Neural cell (in vitro differentiated cells): ENCODE results near the gene C4orf36. TPM values are rescaled to one million over a fixed set of nuclear protein-coding genes. Genes with fewer than 3 reads are reported as not detected.

Experiments used
- H2AFZ ChIP-seq: fragments of 200-600, 300-800 bp; sonication (generic), shearing (Covaris generic); 2 replicates; pipeline ENCODE4 v1.6.0; 2014; ENCODE audit warnings: low read depth, mild to moderate bottlenecking, antibody characterized with exemption, low read length, moderate library complexity
- H3F3A ChIP-seq: fragments of 200-600 bp; shearing (Covaris generic); 2 replicates; pipeline ENCODE4 v1.6.1; 2016; ENCODE audit warnings: mild to moderate bottlenecking, moderate library complexity, mixed read lengths, antibody characterized with exemption, low read length; ENCODE audit not compliant: insufficient read depth, poor library complexity, severe bottlenecking
- H3K27ac ChIP-seq: fragments of 200-600, 300-800 bp; sonication (generic), shearing (Covaris generic); 2 replicates; pipeline ENCODE4 v1.5.1; 2014; ENCODE audit warnings: mild to moderate bottlenecking, low read length, moderate library complexity
- H3K27me3 ChIP-seq: fragments of 300-800, 200-600 bp; sonication (generic), shearing (Covaris generic); 2 replicates; pipeline ENCODE4 v1.6.0; 2014; ENCODE audit warnings: mild to moderate bottlenecking, low read depth, low read length, moderate library complexity; ENCODE audit not compliant: insufficient read depth
- H3K36me3 ChIP-seq: fragments of 300-800, 200-600 bp; sonication (generic), shearing (Covaris generic); 2 replicates; pipeline ENCODE4 v1.5.1; 2014; ENCODE audit warnings: mild to moderate bottlenecking, antibody characterized with exemption, low read length, moderate library complexity; ENCODE audit not compliant: insufficient read depth
- H3K4me2 ChIP-seq: fragments of 300-800, 200-600 bp; sonication (generic), shearing (Covaris generic); 2 replicates; pipeline ENCODE4 v1.6.0; 2014; ENCODE audit warnings: mild to moderate bottlenecking, low read length
- H3K4me3 ChIP-seq: fragments of 300-800, 200-600 bp; sonication (generic), shearing (Covaris generic); 2 replicates; pipeline ENCODE4 v1.5.1; 2014; ENCODE audit warnings: mild to moderate bottlenecking, low read length, moderate library complexity
- H3K79me2 ChIP-seq: fragments of 200-600 bp; shearing (Covaris generic); replicated peaks from 2 replicates; pipeline ENCODE4 v1.6.0; 2014; ENCODE audit warnings: mild to moderate bottlenecking, low read length, moderate library complexity; ENCODE audit not compliant: insufficient read depth
- H3K9ac ChIP-seq: fragments of 300-800, 200-600 bp; sonication (generic), shearing (Covaris generic); 2 replicates; pipeline ENCODE4 v1.6.1; 2016; ENCODE audit warnings: mild to moderate bottlenecking, low read length, mixed read lengths
- H3K9me2 ChIP-seq: fragments of 200-600 bp; shearing (Covaris generic); 2 replicates; pipeline ENCODE4 v1.6.1; 2016; ENCODE audit warnings: mild to moderate bottlenecking, low read length, mixed read lengths; ENCODE audit not compliant: insufficient read depth
- H3K9me3 ChIP-seq: fragments of 200-600, 300-800 bp; sonication (generic), shearing (Covaris generic); 2 replicates; pipeline ENCODE4 v1.6.1; 2016; ENCODE audit warnings: mild to moderate bottlenecking, mixed run types, low read length, moderate library complexity, mixed read lengths
- H4K20me1 ChIP-seq: fragments of 200-600 bp; shearing (Covaris generic); 2 replicates; pipeline ENCODE4 v1.6.1; 2016; ENCODE audit warnings: mild to moderate bottlenecking, mixed run types; ENCODE audit not compliant: insufficient read depth
- EP300 ChIP-seq: fragments of 450-650 bp; conservative IDR thresholded peaks from 2 replicates; pipeline ENCODE4 v1.6.1; 2014; ENCODE audit warnings: antibody characterized with exemption, mild to moderate bottlenecking, moderate library complexity; ENCODE audit not compliant: poor library complexity, severe bottlenecking
- EZH2 ChIP-seq: fragments of 200-600, 300-800 bp; shearing (Covaris generic), sonication (generic); IDR thresholded peaks from 2 replicates; pipeline ENCODE4 v1.6.1; 2014; ENCODE audit warnings: antibody characterized with exemption, low read length, borderline replicate concordance, mild to moderate bottlenecking; ENCODE audit not compliant: insufficient read depth, poor library complexity, severe bottlenecking
- MXI1 ChIP-seq: fragments of 450-650 bp; conservative IDR thresholded peaks from 2 replicates; pipeline ENCODE4 v1.6.1; 2014; ENCODE audit warnings: antibody characterized with exemption, mild to moderate bottlenecking; ENCODE audit not compliant: poor library complexity, severe bottlenecking
- POLR2AphosphoS5 ChIP-seq: IDR thresholded peaks from 2 replicates; pipeline ENCODE4 v1.6.1; 2012
- RAD21 ChIP-seq: fragments of 450-650 bp; conservative IDR thresholded peaks from 2 replicates; pipeline ENCODE4 v1.6.1; 2014; ENCODE audit warnings: antibody characterized with exemption, mild to moderate bottlenecking, moderate library complexity
- SMC3 ChIP-seq: fragments of 450-650 bp; conservative IDR thresholded peaks from 2 replicates; pipeline ENCODE4 v1.6.1; 2014; ENCODE audit warnings: antibody characterized with exemption, mild to moderate bottlenecking, moderate library complexity; ENCODE audit not compliant: poor library complexity
- TAF1 ChIP-seq: IDR thresholded peaks from 2 replicates; pipeline ENCODE4 v1.6.1; 2012; ENCODE audit warnings: low read depth
- polyA plus RNA-seq: library from polyadenylated mRNA; depleted of rRNA; stranded (reverse); fragments of >200 nt; gene quantifications from 2 replicates; pipeline ENCODE4 v1.2.3, GENCODE V29; 2014
- TF ChIP-seq, protein P1 (sequence below): IDR thresholded peaks from 2 replicates; pipeline ENCODE4 v1.6.1; 2012; ENCODE audit warnings: borderline replicate concordance
- TF ChIP-seq, protein P2 (sequence below): fragments of 450-650 bp; IDR thresholded peaks from 2 replicates; pipeline ENCODE4 v1.5.1; 2014; ENCODE audit warnings: antibody characterized with exemption, mild to moderate bottlenecking, moderate library complexity; ENCODE audit not compliant: poor library complexity, severe bottlenecking

C4orf36 gene
- polyA plus RNA-seq, 1 donor from 2014 or later, result 1.5 TPM

- H3K9me2 ChIP-seq, result no peaks in the 10 kb centered on the region
- H3K9me3 ChIP-seq, result no peaks in the 10 kb centered on the region
- peaks cover 32% of the 10 kb centered on the region for H3K27me3 ChIP-seq
- TF ChIP-seq POLR2AphosphoS5 (no peak), RAD21 (no peak), EZH2 (no peak), SMC3 (no peak), EP300 (no peak), TAF1 (no peak), MXI1 (no peak)
- TF ChIP-seq, protein P1, sequence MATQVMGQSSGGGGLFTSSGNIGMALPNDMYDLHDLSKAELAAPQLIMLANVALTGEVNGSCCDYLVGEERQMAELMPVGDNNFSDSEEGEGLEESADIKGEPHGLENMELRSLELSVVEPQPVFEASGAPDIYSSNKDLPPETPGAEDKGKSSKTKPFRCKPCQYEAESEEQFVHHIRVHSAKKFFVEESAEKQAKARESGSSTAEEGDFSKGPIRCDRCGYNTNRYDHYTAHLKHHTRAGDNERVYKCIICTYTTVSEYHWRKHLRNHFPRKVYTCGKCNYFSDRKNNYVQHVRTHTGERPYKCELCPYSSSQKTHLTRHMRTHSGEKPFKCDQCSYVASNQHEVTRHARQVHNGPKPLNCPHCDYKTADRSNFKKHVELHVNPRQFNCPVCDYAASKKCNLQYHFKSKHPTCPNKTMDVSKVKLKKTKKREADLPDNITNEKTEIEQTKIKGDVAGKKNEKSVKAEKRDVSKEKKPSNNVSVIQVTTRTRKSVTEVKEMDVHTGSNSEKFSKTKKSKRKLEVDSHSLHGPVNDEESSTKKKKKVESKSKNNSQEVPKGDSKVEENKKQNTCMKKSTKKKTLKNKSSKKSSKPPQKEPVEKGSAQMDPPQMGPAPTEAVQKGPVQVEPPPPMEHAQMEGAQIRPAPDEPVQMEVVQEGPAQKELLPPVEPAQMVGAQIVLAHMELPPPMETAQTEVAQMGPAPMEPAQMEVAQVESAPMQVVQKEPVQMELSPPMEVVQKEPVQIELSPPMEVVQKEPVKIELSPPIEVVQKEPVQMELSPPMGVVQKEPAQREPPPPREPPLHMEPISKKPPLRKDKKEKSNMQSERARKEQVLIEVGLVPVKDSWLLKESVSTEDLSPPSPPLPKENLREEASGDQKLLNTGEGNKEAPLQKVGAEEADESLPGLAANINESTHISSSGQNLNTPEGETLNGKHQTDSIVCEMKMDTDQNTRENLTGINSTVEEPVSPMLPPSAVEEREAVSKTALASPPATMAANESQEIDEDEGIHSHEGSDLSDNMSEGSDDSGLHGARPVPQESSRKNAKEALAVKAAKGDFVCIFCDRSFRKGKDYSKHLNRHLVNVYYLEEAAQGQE, result no peak
- TF ChIP-seq, protein P2, sequence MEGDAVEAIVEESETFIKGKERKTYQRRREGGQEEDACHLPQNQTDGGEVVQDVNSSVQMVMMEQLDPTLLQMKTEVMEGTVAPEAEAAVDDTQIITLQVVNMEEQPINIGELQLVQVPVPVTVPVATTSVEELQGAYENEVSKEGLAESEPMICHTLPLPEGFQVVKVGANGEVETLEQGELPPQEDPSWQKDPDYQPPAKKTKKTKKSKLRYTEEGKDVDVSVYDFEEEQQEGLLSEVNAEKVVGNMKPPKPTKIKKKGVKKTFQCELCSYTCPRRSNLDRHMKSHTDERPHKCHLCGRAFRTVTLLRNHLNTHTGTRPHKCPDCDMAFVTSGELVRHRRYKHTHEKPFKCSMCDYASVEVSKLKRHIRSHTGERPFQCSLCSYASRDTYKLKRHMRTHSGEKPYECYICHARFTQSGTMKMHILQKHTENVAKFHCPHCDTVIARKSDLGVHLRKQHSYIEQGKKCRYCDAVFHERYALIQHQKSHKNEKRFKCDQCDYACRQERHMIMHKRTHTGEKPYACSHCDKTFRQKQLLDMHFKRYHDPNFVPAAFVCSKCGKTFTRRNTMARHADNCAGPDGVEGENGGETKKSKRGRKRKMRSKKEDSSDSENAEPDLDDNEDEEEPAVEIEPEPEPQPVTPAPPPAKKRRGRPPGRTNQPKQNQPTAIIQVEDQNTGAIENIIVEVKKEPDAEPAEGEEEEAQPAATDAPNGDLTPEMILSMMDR, result no peak
- peak overlapping the region; percentile 87 for H3K4me3 ChIP-seq
- peaks cover 5% of the 10 kb centered on the region for H3F3A ChIP-seq
- peak overlapping the region; percentile 22 for H3K9ac ChIP-seq
- H3K27ac ChIP-seq, result no peak overlapping the region
- no peaks in the 10 kb centered on the region for H3K79me2 ChIP-seq
- no peaks in the 10 kb centered on the region for H4K20me1 ChIP-seq
- H3K4me2 ChIP-seq, result no peak overlapping the region
- no peak overlapping the region for H2AFZ ChIP-seq
- H3K36me3 ChIP-seq, result no peaks in the 10 kb centered on the region
Observed at GRCh38 chr4:86934147-86934770, 42.0 kb upstream of the C4orf36 start.

DNA sequence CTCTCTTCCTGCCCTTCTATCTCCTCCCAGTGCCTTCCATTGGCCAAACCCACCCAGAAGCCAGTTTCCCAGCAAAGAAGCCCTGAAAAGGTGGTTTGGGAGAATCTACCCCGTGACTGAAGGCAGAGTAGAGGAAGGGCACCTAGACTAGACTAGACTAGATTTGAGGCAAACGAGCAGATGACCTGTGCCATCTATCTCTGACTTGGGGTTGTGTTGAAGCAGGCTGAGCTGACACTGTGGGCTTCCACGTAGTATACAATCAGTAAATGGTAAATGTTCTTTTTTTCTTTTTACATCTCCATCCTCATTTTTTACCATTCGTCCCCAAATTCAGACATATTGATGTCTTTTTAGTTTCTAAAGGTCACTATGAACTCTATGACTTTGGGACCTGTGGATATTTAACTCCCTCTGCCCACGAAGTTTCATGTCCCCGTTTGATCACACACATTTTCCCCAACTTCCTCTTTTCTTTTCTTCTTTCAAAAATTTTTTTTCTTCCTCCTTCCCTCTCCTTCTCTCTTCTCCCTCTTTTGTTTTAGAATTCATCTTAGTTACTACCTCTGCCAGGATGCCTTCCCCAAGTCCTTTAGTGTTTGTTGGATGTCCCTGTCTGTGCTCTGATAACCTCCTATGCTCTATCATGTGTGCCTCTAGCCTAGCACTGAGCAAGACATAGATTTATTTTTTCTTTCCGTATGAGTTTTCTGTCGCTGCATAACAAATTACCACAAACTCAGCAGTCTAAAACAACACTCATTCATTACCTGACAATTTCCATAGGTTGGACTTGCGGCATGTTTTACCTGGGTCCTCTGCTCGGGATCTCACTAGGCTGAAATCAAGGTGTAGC is 36.4 kb upstream of the C4orf36 start:
- no peak overlapping the region for H3K4me3 ChIP-seq
- H3F3A ChIP-seq, result no peaks in the 10 kb centered on the region
- no peaks in the 10 kb centered on the region for H3K79me2 ChIP-seq
- H2AFZ ChIP-seq, result no peak overlapping the region
- no peaks in the 10 kb centered on the region for H4K20me1 ChIP-seq
- H3K36me3 ChIP-seq, result no peaks in the 10 kb centered on the region
- H3K9me3 ChIP-seq, result no peaks in the 10 kb centered on the region
- H3K9ac ChIP-seq, result no peak overlapping the region
- no peak for TF ChIP-seq TAF1
- no peak for TF ChIP-seq RAD21
- TF ChIP-seq EZH2, result no peak
- no peak for TF ChIP-seq MXI1
- no peak for TF ChIP-seq SMC3
- TF ChIP-seq, protein P2, result no peak
- no peak for TF ChIP-seq EP300
- TF ChIP-seq, protein P1, result no peak
- no peak for TF ChIP-seq POLR2AphosphoS5
- H3K9me2 ChIP-seq, result no peaks in the 10 kb centered on the region
- H3K27me3 ChIP-seq, result no peaks in the 10 kb centered on the region
- H3K4me2 ChIP-seq, result no peak overlapping the region
- no peak overlapping the region for H3K27ac ChIP-seq
